ENCODE data around the gene GGN. TPM values are rescaled to one million over a fixed set of nuclear protein-coding genes. Genes with fewer than 3 reads are reported as not detected.

Gene GGN
- total and polyA plus RNA-seq, 3 donors from 2014 or later, result 43.7 to 196 (median 80.2) TPM

DNA sequence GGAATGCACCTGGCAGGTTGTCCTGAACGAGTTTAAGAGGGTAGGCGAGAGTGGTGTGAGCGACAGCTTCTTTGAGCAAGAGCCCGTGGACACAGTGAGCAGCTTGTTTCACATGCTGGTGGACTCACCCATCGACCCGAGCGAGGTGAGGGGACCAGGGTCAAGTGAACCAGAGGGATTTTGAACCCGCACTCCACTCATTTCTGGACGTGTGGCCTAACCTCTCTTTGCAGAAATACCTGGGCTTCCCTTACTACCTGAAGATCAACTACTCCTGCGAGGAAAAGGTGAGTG, 50.5 kb downstream of the GGN start:
- DNase-seq, result no peak
- Histone ChIP-seq H3K9me3 (no peaks in the 10 kb centered on the region), H3K4me1 (peaks cover 4% of the 10 kb centered on the region), H3K4me3 (peak overlapping the region; percentile 63 to 66), H3K36me3 (ENCODE audit: low read depth, missing control alignments) (no peaks in the 10 kb centered on the region), H3K27ac (peak overlapping the region in 1 of 2 donors; percentile 96), H3K27me3 (no peaks in the 10 kb centered on the region)
- TF ChIP-seq, protein P1, sequence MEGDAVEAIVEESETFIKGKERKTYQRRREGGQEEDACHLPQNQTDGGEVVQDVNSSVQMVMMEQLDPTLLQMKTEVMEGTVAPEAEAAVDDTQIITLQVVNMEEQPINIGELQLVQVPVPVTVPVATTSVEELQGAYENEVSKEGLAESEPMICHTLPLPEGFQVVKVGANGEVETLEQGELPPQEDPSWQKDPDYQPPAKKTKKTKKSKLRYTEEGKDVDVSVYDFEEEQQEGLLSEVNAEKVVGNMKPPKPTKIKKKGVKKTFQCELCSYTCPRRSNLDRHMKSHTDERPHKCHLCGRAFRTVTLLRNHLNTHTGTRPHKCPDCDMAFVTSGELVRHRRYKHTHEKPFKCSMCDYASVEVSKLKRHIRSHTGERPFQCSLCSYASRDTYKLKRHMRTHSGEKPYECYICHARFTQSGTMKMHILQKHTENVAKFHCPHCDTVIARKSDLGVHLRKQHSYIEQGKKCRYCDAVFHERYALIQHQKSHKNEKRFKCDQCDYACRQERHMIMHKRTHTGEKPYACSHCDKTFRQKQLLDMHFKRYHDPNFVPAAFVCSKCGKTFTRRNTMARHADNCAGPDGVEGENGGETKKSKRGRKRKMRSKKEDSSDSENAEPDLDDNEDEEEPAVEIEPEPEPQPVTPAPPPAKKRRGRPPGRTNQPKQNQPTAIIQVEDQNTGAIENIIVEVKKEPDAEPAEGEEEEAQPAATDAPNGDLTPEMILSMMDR (IDR thresholded peaks at IDR 0.05), result no peak
- no peak for TF ChIP-seq POLR2A (IDR thresholded peaks at IDR 0.05)
- intact Hi-C loops (cut with DNase I; ENCODE audit: low total_unique reads), result no loop called here
- 48 to 63% methylated on average over 6 to 10 of the region's 10 CpGs for WGBS, 2 donors

DNA sequence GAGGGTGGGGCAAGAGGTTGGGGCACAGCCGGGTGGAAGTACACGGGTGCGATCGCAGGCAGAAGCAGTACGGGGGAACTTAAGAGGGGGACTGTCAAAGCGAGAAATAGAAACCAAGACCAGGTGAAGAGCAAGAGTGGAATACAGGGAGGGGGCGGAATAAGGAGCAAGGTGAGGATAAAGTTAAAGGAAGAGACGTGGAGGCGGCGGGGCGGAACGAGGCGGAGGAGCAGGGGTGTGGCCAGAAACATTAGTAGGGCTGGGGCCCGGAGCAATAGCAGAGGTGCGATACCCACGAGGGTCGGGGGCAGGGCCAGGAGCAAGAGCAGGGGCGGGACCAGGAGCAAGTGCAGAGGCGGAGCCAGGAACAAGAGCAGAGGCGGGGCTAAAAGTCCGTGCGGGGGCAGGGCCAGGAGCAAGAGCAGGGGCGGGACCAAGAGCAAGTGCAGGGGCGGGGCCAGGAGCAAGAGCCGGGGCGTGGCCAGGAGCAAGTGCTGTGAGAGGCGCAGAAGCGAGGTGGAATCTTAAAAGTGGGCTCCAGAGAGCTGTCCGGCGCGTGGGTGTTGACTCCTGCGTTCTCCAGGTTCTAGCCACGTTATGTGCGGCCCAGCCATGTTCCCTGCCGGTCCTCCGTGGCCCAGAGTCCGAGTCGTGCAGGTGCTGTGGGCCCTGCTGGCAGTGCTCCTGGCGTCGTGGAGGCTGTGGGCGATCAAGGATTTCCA, 51.0 kb downstream of the GGN start:
- H3K4me1 ChIP-seq, result peaks cover 4% of the 10 kb centered on the region
- TF ChIP-seq POLR2A (IDR thresholded peaks at IDR 0.05), result no peak
- TF ChIP-seq, protein P1 (IDR thresholded peaks at IDR 0.05), result no peak
- H3K27ac ChIP-seq, result peak overlapping the region; percentile 81 to 96
- no peaks in the 10 kb centered on the region for H3K27me3 ChIP-seq
- WGBS, 2 donors, result 1 to 3% methylated on average over 28 to 41 of the region's 41 CpGs
- intact Hi-C loops (cut with DNase I; ENCODE audit: low total_unique reads), result no loop called here
- H3K4me3 ChIP-seq, result peak overlapping the region; percentile 63 to 66
- DNase-seq, result peak; percentile 97
- no peaks in the 10 kb centered on the region for H3K36me3 ChIP-seq (ENCODE audit: low read depth, missing control alignments)
- H3K9me3 ChIP-seq, result no peaks in the 10 kb centered on the region

DNA sequence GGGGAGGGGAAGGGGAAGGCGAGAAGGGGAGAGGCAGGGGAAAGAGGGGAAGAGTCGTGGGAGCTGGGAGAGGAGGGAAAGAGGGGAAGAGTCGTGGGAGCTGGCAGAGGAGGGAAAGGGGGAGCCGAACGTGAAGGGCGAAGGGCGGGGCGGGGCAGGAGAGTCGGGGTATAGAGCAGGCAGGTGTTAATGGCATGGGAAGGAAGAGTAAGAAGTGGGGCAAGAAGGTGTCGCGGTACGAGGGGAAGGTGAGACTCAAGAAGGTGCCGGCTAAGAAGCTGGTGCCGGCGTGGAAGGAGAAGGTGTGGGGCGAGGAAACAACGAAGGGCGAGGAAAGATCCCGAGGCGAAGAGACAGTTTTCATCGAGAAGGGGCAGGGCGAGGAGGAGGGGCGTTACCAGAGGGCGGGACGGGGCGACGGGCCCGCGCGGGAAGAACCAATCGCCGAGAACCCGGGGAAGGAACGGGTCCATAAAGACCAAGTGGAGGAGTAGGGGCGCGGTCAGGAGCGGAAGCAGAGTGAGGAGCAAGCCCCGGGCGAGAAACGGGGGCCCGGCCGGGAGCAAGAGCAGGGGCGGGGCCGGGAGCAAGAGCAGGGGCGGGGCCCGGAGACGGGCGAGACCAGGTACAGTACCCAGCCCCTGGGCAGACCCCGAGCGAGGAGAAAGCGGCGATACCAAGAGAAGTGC, 51.7 kb downstream of the GGN start:
- WGBS, 2 donors, result 0 to 1% methylated on average over 52 of the region's 52 CpGs
- DNase-seq, result peak; percentile 95

More for the DNA sequence above, 51.7 kb downstream of the GGN start:
- TF ChIP-seq, protein P1 (IDR thresholded peaks at IDR 0.05), result no peak
- Histone ChIP-seq H3K4me1 (peaks cover 4% of the 10 kb centered on the region), H3K27me3 (no peaks in the 10 kb centered on the region), H3K4me3 (peak overlapping the region; percentile 63 to 66), H3K27ac (peak overlapping the region; percentile 81 to 96), H3K36me3 (ENCODE audit: low read depth, missing control alignments) (no peaks in the 10 kb centered on the region), H3K9me3 (no peaks in the 10 kb centered on the region)
- intact Hi-C loops (cut with DNase I; ENCODE audit: low total_unique reads), result no loop called here

Other genes with a start within 250 kb of the GGN start
- gene DPF1, start 163.8 kb downstream of the GGN start, total RNA-seq, result 1 to 10 TPM; 4.7 to 6.4 TPM
- 3.6 TPM for gene DPF1, start 163.8 kb downstream of the GGN start, polyA plus RNA-seq (ENCODE audit: insufficient read depth, low read depth, low replicate concordance)
- 100 to 1,000 TPM; 187 to 268 TPM for gene PPP1R14A, start 131.7 kb downstream of the GGN start, total RNA-seq
- 97.1 TPM for gene PPP1R14A, start 131.7 kb downstream of the GGN start, polyA plus RNA-seq (ENCODE audit: insufficient read depth, low read depth, low replicate concordance)
- 100 to 1,000 TPM; 372 to 389 TPM for gene SPINT2, start 123.5 kb downstream of the GGN start, total RNA-seq
- 480 TPM for gene SPINT2, start 123.5 kb downstream of the GGN start, polyA plus RNA-seq (ENCODE audit: insufficient read depth, low read depth, low replicate concordance)
- gene C19orf33, start 83.8 kb downstream of the GGN start, total RNA-seq, result 1 to 10 TPM; 1.1 to 1.7 TPM
- gene C19orf33, start 83.8 kb downstream of the GGN start, polyA plus RNA-seq (ENCODE audit: insufficient read depth, low read depth, low replicate concordance), result 7.9 TPM
- gene YIF1B, start 72.1 kb downstream of the GGN start, total RNA-seq, result 10 to 100 TPM; 63.5 to 63.7 TPM
- gene YIF1B, start 72.1 kb downstream of the GGN start, polyA plus RNA-seq (ENCODE audit: insufficient read depth, low read depth, low replicate concordance), result 52.1 TPM
- gene KCNK6, start 68.2 kb downstream of the GGN start, total RNA-seq, result 1 to 10 TPM; 2.3 to 3.5 TPM
- 3.4 TPM for gene KCNK6, start 68.2 kb downstream of the GGN start, polyA plus RNA-seq (ENCODE audit: insufficient read depth, low read depth, low replicate concordance)
- gene CATSPERG, start 52.2 kb downstream of the GGN start, total RNA-seq, result 10 to 100 TPM; 56.3 to 84.0 TPM
- gene CATSPERG, start 52.2 kb downstream of the GGN start, polyA plus RNA-seq (ENCODE audit: insufficient read depth, low read depth, low replicate concordance), result 141 TPM
- 100 to 1,000 TPM; 244 to 265 TPM for gene PSMD8, start 13.5 kb downstream of the GGN start, total RNA-seq
- gene PSMD8, start 13.5 kb downstream of the GGN start, polyA plus RNA-seq (ENCODE audit: insufficient read depth, low read depth, low replicate concordance), result 373 TPM
- 1 to 10 TPM; 2.2 to 2.6 TPM for gene SPRED3, start 663 bp upstream of the GGN start, total RNA-seq
- gene SPRED3, start 663 bp upstream of the GGN start, polyA plus RNA-seq (ENCODE audit: insufficient read depth, low read depth, low replicate concordance), result 1.7 TPM
- 10 to 100 TPM; 13.0 to 14.1 TPM for gene FAM98C, start 15.1 kb upstream of the GGN start, total RNA-seq
- 17.7 TPM for gene FAM98C, start 15.1 kb upstream of the GGN start, polyA plus RNA-seq (ENCODE audit: insufficient read depth, low read depth, low replicate concordance)
- gene RASGRP4, start 38.2 kb upstream of the GGN start, total RNA-seq, result 1 to 10 TPM in 1 of 2 donors, under 1 TPM in 1; 0.71 to 1.3 TPM
- gene RASGRP4, start 38.2 kb upstream of the GGN start, polyA plus RNA-seq (ENCODE audit: insufficient read depth, low read depth, low replicate concordance), result 1.5 TPM
- 10 to 100 TPM; 11.8 to 15.6 TPM for gene RYR1, start 45.7 kb upstream of the GGN start, total RNA-seq
- 26.1 TPM for gene RYR1, start 45.7 kb upstream of the GGN start, polyA plus RNA-seq (ENCODE audit: insufficient read depth, low read depth, low replicate concordance)
- 1 to 10 TPM; 2.8 to 9.9 TPM for gene MAP4K1, start 229.9 kb upstream of the GGN start, total RNA-seq
- gene MAP4K1, start 229.9 kb upstream of the GGN start, polyA plus RNA-seq (ENCODE audit: insufficient read depth, low read depth, low replicate concordance), result 8.3 TPM
- 100 to 1,000 TPM; 195 to 235 TPM for gene EIF3K, start 231.2 kb upstream of the GGN start, total RNA-seq
- 201 TPM for gene EIF3K, start 231.2 kb upstream of the GGN start, polyA plus RNA-seq (ENCODE audit: insufficient read depth, low read depth, low replicate concordance)

Data from testis (tissue), 3 donors.